Tongue (tissue), 2 donors: Measurements from ENCODE around the gene KCNAB1. TPM values are rescaled to one million over a fixed set of nuclear protein-coding genes. Genes with fewer than 3 reads are reported as not detected.
A peak's percentile ranks its signal among the peaks of the same experiment; 100 is the strongest.
"Not testable (repeated sequence)": the region's sequence is repeated elsewhere in the genome, so short reads cannot be mapped to it uniquely, and the experiment has no call there.

Experiments used
- DNase-seq: peaks from one replicate; pipeline ENCODE4 v3.0.0-alpha.2; 2015
- total RNA-seq: library from RNA; depleted of rRNA; stranded (reverse); fragments of >200 nt; gene quantifications from one replicate; pipeline ENCODE4 v1.2.3, GENCODE V29; 2014

KCNAB1 gene
- total RNA-seq, 1 donor from 2014 or later = 6.3 TPM

GRCh38 chr3:156176629-156177210, 56.3 kb downstream of the KCNAB1 start:
- no peak for DNase-seq

GRCh38 chr3:156180077-156180476, 59.7 kb downstream of the KCNAB1 start:
- DNase-seq = no peak

- DNase-seq = no peak
Measured at GRCh38 chr3:156181509-156181908, 61.1 kb downstream of the KCNAB1 start.

- DNase-seq = no peak
Measured at GRCh38 chr3:156183396-156183795, 63.0 kb downstream of the KCNAB1 start.

GRCh38 chr3:156184156-156184555, 63.8 kb downstream of the KCNAB1 start:
- no peak for DNase-seq

- DNase-seq = no peak
Measured at GRCh38 chr3:156187146-156187769, 66.9 kb downstream of the KCNAB1 start.

- DNase-seq = no peak
Measured at GRCh38 chr3:156188757-156189156, 68.4 kb downstream of the KCNAB1 start.

- DNase-seq = no peak
Measured at GRCh38 chr3:156189927-156190326, 69.5 kb downstream of the KCNAB1 start.

GRCh38 chr3:156194945-156195344, 74.6 kb downstream of the KCNAB1 start:
- DNase-seq = not testable (repeated sequence)

- DNase-seq = not testable (repeated sequence)
Measured at GRCh38 chr3:156197152-156197551, 76.8 kb downstream of the KCNAB1 start.

- DNase-seq = no peak
Measured at GRCh38 chr3:156201411-156202405, 81.3 kb downstream of the KCNAB1 start.

- no peak for DNase-seq
Measured at GRCh38 chr3:156206157-156206556, 85.8 kb downstream of the KCNAB1 start.

- peak; percentile 39 for DNase-seq
Measured at GRCh38 chr3:156207802-156208685, 87.7 kb downstream of the KCNAB1 start.

- DNase-seq = no peak
Measured at GRCh38 chr3:156209631-156210335, 89.4 kb downstream of the KCNAB1 start.

GRCh38 chr3:156211583-156211982, 91.2 kb downstream of the KCNAB1 start:
- DNase-seq = no peak

GRCh38 chr3:156214676-156215075, 94.3 kb downstream of the KCNAB1 start:
- no peak for DNase-seq

- DNase-seq = no peak
Measured at GRCh38 chr3:156215751-156216150, 95.4 kb downstream of the KCNAB1 start.

GRCh38 chr3:156216216-156216615, 95.8 kb downstream of the KCNAB1 start:
- DNase-seq = no peak

GRCh38 chr3:156216852-156217251, 96.5 kb downstream of the KCNAB1 start:
- no peak for DNase-seq

GRCh38 chr3:156217674-156218352, 97.4 kb downstream of the KCNAB1 start:
- no peak for DNase-seq

GRCh38 chr3:156218353-156218744, 98.0 kb downstream of the KCNAB1 start:
- DNase-seq = no peak
